GM12872 (cell line): ENCODE results near the gene CNFN.

Source experiments
- CTCF ChIP-seq: IDR thresholded peaks from 3 replicates; pipeline ENCODE4 v1.5.1; 2011; ENCODE audit warnings: low read depth, mild to moderate bottlenecking, low read length, moderate library complexity; ENCODE audit not compliant: insufficient read depth

The CNFN gene

GRCh38 chr19:42380155-42380554 lies 9.9 kb downstream of the CNFN start:
- TF ChIP-seq CTCF, result no peak

- TF ChIP-seq CTCF, result no peak
Measured at GRCh38 chr19:42378225-42379215, 11.6 kb downstream of the CNFN start.

GRCh38 chr19:42376177-42376555 lies 13.9 kb downstream of the CNFN start:
- TF ChIP-seq CTCF, result no peak

GRCh38 chr19:42375415-42376176 lies 14.5 kb downstream of the CNFN start:
- no peak for TF ChIP-seq CTCF

- no peak for TF ChIP-seq CTCF
Measured at GRCh38 chr19:42374826-42375376, 15.2 kb downstream of the CNFN start.

- no peak for TF ChIP-seq CTCF
Measured at GRCh38 chr19:42370626-42371175, 19.4 kb downstream of the CNFN start.

- no peak for TF ChIP-seq CTCF
Measured at GRCh38 chr19:42370068-42370520, 20.0 kb downstream of the CNFN start.
